Endothelial cell of umbilical vein (primary cell): ENCODE measurements around the gene CLOCK. TPM values are rescaled to one million over a fixed set of nuclear protein-coding genes. Genes with fewer than 3 reads are reported as not detected.

Experiments used
- BruUV-seq: library from RNA; stranded (reverse); fragments of 400-500 nt; replicated peaks from 2 replicates; lab custom pipeline; 2021; lab: Mats Ljungman, UMichigan
- CTCF ChIA-PET: fragments of 300-600, 350-600 bp; sonication (Branson Sonifier 250); formaldehyde crosslinking; loops from one replicate; lab custom pipeline; 2021; ENCODE audit warnings: antibody characterized with exemption, inconsistent platforms; lab: Charles Lee
- POLR2A ChIA-PET: fragments of 300-600, 350-600 bp; sonication (Branson Sonifier 250); formaldehyde crosslinking; loops from one replicate; lab custom pipeline; 2021; ENCODE audit warnings: antibody characterized with exemption, inconsistent platforms; lab: Charles Lee
- DNase-seq: peaks from one replicate; pipeline ENCODE4 v3.0.0-alpha.2; 2011; ENCODE audit warnings: low read depth, low spot score
- FAIRE-seq: peaks from 2 replicates; lab custom pipeline; 2011; peaks lifted over from hg19 to GRCh38; lab: Jason Lieb, UNC
- H2AFZ ChIP-seq: 2 replicates; pipeline ENCODE4 v1.6.0; 2012; ENCODE audit warnings: low read depth, low read length, control low read depth, inconsistent platforms
- H3K27ac ChIP-seq: 2 replicates; pipeline ENCODE4 v1.5.1; 2011; ENCODE audit warnings: low read depth, mild to moderate bottlenecking, control low read depth, low read length, moderate library complexity; ENCODE audit not compliant: insufficient read depth
- H3K27me3 ChIP-seq, 2 experiments: 2 replicates each; pipeline versions ENCODE4 v1.6.0 to v1.6.1; 2011; ENCODE audit warnings: low read length in 2 of 2, mixed read lengths in 1 of 2; ENCODE audit not compliant: control insufficient read depth in 2 of 2, insufficient read depth in 2 of 2
- H3K36me3 ChIP-seq, 2 experiments: 2 replicates in 1 of 2; 3 replicates in 1 of 2; pipeline ENCODE4 v1.5.1; 2011; ENCODE audit warnings: low read length in 2 of 2, mild to moderate bottlenecking in 1 of 2, moderate library complexity in 1 of 2; ENCODE audit not compliant: control insufficient read depth in 2 of 2, insufficient read depth in 2 of 2; ENCODE audit errors: extremely low read depth in 1 of 2
- H3K4me1 ChIP-seq: 3 replicates; pipeline ENCODE4 v1.5.1; 2011; ENCODE audit warnings: mild to moderate bottlenecking, low read length; ENCODE audit not compliant: control insufficient read depth, insufficient read depth; ENCODE audit errors: extremely low read depth
- H3K4me2 ChIP-seq: 2 replicates; pipeline ENCODE4 v1.6.1; 2011; ENCODE audit warnings: low read length, control low read depth, mixed read lengths; ENCODE audit not compliant: insufficient read depth
- H3K4me3 ChIP-seq, 3 experiments: fragments of 200-600 bp in 1 of 3; sonication (generic), shearing (Covaris generic) in 1 of 3; replicated peaks in 1 of 3; 2 replicates each; pipeline ENCODE4 v1.5.1; 2011 to 2016; ENCODE audit warnings: control low read depth in 3 of 3, low read length in 3 of 3, mild to moderate bottlenecking in 2 of 3, inconsistent platforms in 1 of 3, low read depth in 1 of 3, moderate library complexity in 1 of 3; ENCODE audit not compliant: insufficient read depth in 1 of 3
- H3K79me2 ChIP-seq: 2 replicates; pipeline ENCODE4 v1.6.0; 2012; ENCODE audit warnings: low read length, inconsistent platforms; ENCODE audit not compliant: control insufficient read depth, insufficient read depth
- H3K9ac ChIP-seq: replicated peaks from 2 replicates; pipeline ENCODE3; 2011; ENCODE audit warnings: low read length, control low read depth; ENCODE audit not compliant: insufficient read depth; ENCODE audit errors: extremely low read depth
- H3K9me1 ChIP-seq: replicated peaks from 3 replicates; pipeline ENCODE4 v1.6.0; 2011; ENCODE audit warnings: mild to moderate bottlenecking, low read length; ENCODE audit not compliant: control insufficient read depth, insufficient read depth; ENCODE audit errors: extremely low read depth
- H3K9me3 ChIP-seq: replicated peaks from 2 replicates; pipeline ENCODE4 v1.5.1; 2012; ENCODE audit warnings: low read length, inconsistent platforms; ENCODE audit not compliant: control insufficient read depth, insufficient read depth
- H4K20me1 ChIP-seq: replicated peaks from 2 replicates; pipeline ENCODE3; 2011; ENCODE audit warnings: mild to moderate bottlenecking, low read length; ENCODE audit not compliant: control insufficient read depth, insufficient read depth; ENCODE audit errors: extremely low read depth
- EZH2 ChIP-seq: IDR thresholded peaks from 2 replicates; pipeline ENCODE4 v1.6.1; 2012; ENCODE audit warnings: borderline replicate concordance, low read depth, mild to moderate bottlenecking, moderate library complexity, low read length, inconsistent platforms; ENCODE audit not compliant: severe bottlenecking
- FOS ChIP-seq: IDR thresholded peaks from 2 replicates; pipeline ENCODE4 v1.6.1; 2011; ENCODE audit warnings: mild to moderate bottlenecking, low read length, moderate library complexity, borderline replicate concordance; ENCODE audit not compliant: insufficient read depth
- GATA2 ChIP-seq: IDR thresholded peaks from 2 replicates; pipeline ENCODE4 v1.7.0; 2011; ENCODE audit warnings: low read depth, mild to moderate bottlenecking, moderate library complexity, mixed read lengths, low read length; ENCODE audit not compliant: insufficient read length, insufficient read depth
- JUN ChIP-seq: IDR thresholded peaks from 2 replicates; pipeline ENCODE4 v1.6.1; 2011; ENCODE audit warnings: borderline replicate concordance, low read depth; ENCODE audit not compliant: insufficient read length, insufficient read depth
- MYC ChIP-seq: IDR thresholded peaks from one replicate; pipeline ENCODE4 v1.6.1; 2011; ENCODE audit warnings: mild to moderate bottlenecking, low read depth, low read length
- POLR2A ChIP-seq: IDR thresholded peaks from 2 replicates; pipeline ENCODE4 v1.6.1; 2012; ENCODE audit warnings: low read depth, mild to moderate bottlenecking, control low read depth, low read length
- POLR2AphosphoS5 ChIP-seq: IDR thresholded peaks from 2 replicates; pipeline ENCODE4 v1.6.1; 2012; ENCODE audit warnings: low read depth, mild to moderate bottlenecking, control low read depth, low read length, moderate library complexity; ENCODE audit not compliant: insufficient read depth
- dilution Hi-C: fragments of 300-500 bp; cut with MboI; formaldehyde crosslinking; loops from one replicate; pipeline ENCODE4 v1.15.0; 2019; ENCODE audit warnings: low sequenced_read_pairs; ENCODE audit not compliant: extremely low pct_ligation_motif_present
- intact Hi-C: fragments of 100-400 bp; cut with micrococcal nuclease; formaldehyde crosslinking; loops from one replicate; pipeline ENCODE4 v1.10.0; 2022
- polyA plus RNA-seq, 4 experiments: library from polyadenylated mRNA; depleted of rRNA in 3 of 4; stranded (reverse) in 3 of 4; unstranded in 1 of 4; fragments of >200 nt; gene quantifications; 2 replicates each; pipeline versions ENCODE4 v1.2.1 to v1.2.3, GENCODE V29; 2011 to 2012; ENCODE audit warnings: missing spikeins in 1 of 4
- total RNA-seq: library from RNA; stranded (reverse); gene quantifications from 2 replicates; pipeline ENCODE4 v1.2.3, GENCODE V29; 2021
- TF ChIP-seq, protein P1 (sequence below): IDR thresholded peaks from 2 replicates; pipeline ENCODE4 v1.6.1; 2011; ENCODE audit not compliant: insufficient read depth, insufficient read length
- TF ChIP-seq, protein P2 (sequence below), 2 donors: IDR thresholded peaks; 1 replicate in 1 of 2; 2 replicates in 1 of 2; pipeline ENCODE4 v1.5.1; 2011; ENCODE audit warnings: low read length in 2 of 2, mild to moderate bottlenecking in 2 of 2, moderate library complexity in 2 of 2, control low read depth in 1 of 2, inconsistent platforms in 1 of 2, low read depth in 1 of 2; ENCODE audit not compliant: insufficient read depth in 1 of 2; ENCODE audit errors: extremely low read depth in 1 of 2

Gene CLOCK
- total and polyA plus RNA-seq, 2 donors (not counting 3 experiments of a cell fraction or from before 2014, with no cell fraction given): 7.5 to 23.8 TPM

DNA sequence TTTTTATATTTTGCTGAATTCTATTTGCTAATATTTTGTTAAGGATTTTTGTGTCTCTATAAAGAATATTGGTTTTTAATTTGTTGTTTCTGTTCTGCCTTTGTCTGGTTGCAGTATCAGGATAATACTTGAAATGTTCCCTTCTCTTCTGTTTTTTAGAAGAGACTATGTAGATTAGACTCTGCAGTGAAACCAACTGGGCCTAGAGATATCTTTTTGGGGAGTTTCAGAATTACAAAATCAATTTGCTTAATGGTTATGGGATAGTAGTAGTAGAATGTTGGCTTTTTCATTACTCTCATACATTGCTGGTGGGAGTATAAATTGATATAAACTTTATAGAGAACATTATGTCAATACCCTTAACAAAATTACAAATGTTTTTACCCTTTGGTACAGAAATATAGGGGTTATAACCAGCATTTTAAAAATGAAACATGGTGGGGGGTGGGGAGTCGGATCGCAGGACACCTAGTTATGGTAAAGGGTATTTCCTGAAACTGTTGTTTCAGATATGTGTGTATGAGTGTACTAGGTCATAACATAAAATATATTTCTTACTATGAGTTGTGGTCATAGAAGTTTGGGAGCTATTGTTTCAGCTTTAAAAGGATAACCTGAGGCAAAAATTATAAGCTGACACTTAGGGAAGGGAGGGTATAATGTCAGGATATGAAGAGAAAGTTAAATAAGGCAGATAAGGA lies 29.0 kb downstream of the CLOCK start:
- POLR2A ChIA-PET: no interaction called here
- dilution Hi-C loops: no loop called here

More for the DNA sequence above, 29.0 kb downstream of the CLOCK start:
- no peak overlapping the region for H3K4me2 ChIP-seq
- H3K36me3 ChIP-seq: no peaks in the 10 kb centered on the region
- no peak overlapping the region for H3K4me3 ChIP-seq
- intact Hi-C loops: no loop called here
- H3K9me3 ChIP-seq: no peaks in the 10 kb centered on the region
- CTCF ChIA-PET: interaction anchor here (1.3 kb wide), 1 partner anchor 348 kb away, joined by 3 read pairs; no protein-coding TSS in a partner anchor
- DNase-seq: no peak
- H3K27ac ChIP-seq: no peak overlapping the region
- BruUV-seq: no TSS peak
- no peak overlapping the region for H2AFZ ChIP-seq
- H4K20me1 ChIP-seq: peaks cover 3% of the 10 kb centered on the region
- H3K9me1 ChIP-seq: no peaks in the 10 kb centered on the region
- no peak for TF ChIP-seq EZH2
- no peak for TF ChIP-seq POLR2A
- TF ChIP-seq, protein P1, sequence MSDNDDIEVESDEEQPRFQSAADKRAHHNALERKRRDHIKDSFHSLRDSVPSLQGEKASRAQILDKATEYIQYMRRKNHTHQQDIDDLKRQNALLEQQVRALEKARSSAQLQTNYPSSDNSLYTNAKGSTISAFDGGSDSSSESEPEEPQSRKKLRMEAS: no peak
- TF ChIP-seq POLR2AphosphoS5: no peak
- no peak for TF ChIP-seq GATA2
- TF ChIP-seq MYC: no peak
- TF ChIP-seq FOS: no peak
- no peak for TF ChIP-seq JUN
- TF ChIP-seq, protein P2, sequence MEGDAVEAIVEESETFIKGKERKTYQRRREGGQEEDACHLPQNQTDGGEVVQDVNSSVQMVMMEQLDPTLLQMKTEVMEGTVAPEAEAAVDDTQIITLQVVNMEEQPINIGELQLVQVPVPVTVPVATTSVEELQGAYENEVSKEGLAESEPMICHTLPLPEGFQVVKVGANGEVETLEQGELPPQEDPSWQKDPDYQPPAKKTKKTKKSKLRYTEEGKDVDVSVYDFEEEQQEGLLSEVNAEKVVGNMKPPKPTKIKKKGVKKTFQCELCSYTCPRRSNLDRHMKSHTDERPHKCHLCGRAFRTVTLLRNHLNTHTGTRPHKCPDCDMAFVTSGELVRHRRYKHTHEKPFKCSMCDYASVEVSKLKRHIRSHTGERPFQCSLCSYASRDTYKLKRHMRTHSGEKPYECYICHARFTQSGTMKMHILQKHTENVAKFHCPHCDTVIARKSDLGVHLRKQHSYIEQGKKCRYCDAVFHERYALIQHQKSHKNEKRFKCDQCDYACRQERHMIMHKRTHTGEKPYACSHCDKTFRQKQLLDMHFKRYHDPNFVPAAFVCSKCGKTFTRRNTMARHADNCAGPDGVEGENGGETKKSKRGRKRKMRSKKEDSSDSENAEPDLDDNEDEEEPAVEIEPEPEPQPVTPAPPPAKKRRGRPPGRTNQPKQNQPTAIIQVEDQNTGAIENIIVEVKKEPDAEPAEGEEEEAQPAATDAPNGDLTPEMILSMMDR (IDR thresholded peaks at IDR 0.05; ENCODE audit: extremely low read depth in 1 of 2, insufficient read depth in 1 of 2, low read depth in 1 of 2, low read length in 2 of 2): no peak
- H3K9ac ChIP-seq: no peak overlapping the region
- H3K4me1 ChIP-seq: no peaks in the 10 kb centered on the region
- FAIRE-seq: no peak
- H3K27me3 ChIP-seq: no peaks in the 10 kb centered on the region
- H3K79me2 ChIP-seq: peaks cover 27% of the 10 kb centered on the region
